Islet precursor cell (in vitro differentiated cells): ENCODE data around the gene GOPC.

Experiments used
- DNase-seq: peaks from one replicate; pipeline ENCODE4 v3.0.0-alpha.2; 2018

The GOPC gene

GRCh38 chr6:117513778-117514365 lies 88.4 kb downstream of the GOPC start:
- no peak for DNase-seq

GRCh38 chr6:117512987-117513573 lies 89.2 kb downstream of the GOPC start:
- no peak for DNase-seq

GRCh38 chr6:117512056-117512828 lies 90.1 kb downstream of the GOPC start:
- DNase-seq, result no peak
